GM12878 (cell line): ENCODE results near the gene ADAMTS6. TPM values are rescaled to one million over a fixed set of nuclear protein-coding genes. Genes with fewer than 3 reads are reported as not detected.
A peak's percentile ranks its signal among the peaks of the same experiment; 100 is the strongest.

Source experiments
- ATAC-seq: fragments of 200-7000 bp; cut with Tn5 transposase; 3 replicates; pipeline ENCODE4 v1.9.1; 2020; ENCODE audit warnings: mild to moderate bottlenecking, moderate library complexity
- BruUV-seq: library from RNA; stranded (reverse); fragments of 400-500 nt; replicated peaks from 2 replicates; lab custom pipeline; 2021; lab: Mats Ljungman, UMichigan
- CTCF ChIA-PET: fragments of 300-600 bp; sonication (Branson Sonifier 250); formaldehyde crosslinking; extraction: SDS; loops from one replicate; lab custom pipeline; 2021; ENCODE audit warnings: inconsistent platforms; lab: Yijun Ruan, JAX
- POLR2A ChIA-PET: fragments of 350-600 bp; formaldehyde crosslinking; extraction: SDS; loops from one replicate; lab custom pipeline; 2021; ENCODE audit warnings: inconsistent platforms; lab: Charles Lee
- RAD21 ChIA-PET: fragments of 300-600 bp; sonication (Branson Sonifier 250); formaldehyde crosslinking; loops from one replicate; lab custom pipeline; 2023; ENCODE audit warnings: antibody characterized with exemption; ENCODE audit not compliant: unreplicated experiment; lab: Charles Lee
- SMC1A ChIA-PET: fragments of 300-600 bp; sonication (Branson Sonifier 250); formaldehyde crosslinking; loops from one replicate; lab custom pipeline; 2023; ENCODE audit not compliant: unreplicated experiment, uncharacterized antibody; lab: Charles Lee
- DNase-seq: peaks from one replicate; pipeline ENCODE4 v3.0.0-alpha.2; 2011; ENCODE audit warnings: low read depth, low spot score
- FAIRE-seq: peaks from 3 replicates; lab custom pipeline; 2011; peaks lifted over from hg19 to GRCh38; lab: Jason Lieb, UNC
- H2AFZ ChIP-seq: 2 replicates; pipeline ENCODE4 v1.6.0; 2011; ENCODE audit warnings: low read depth, low read length, control low read depth; ENCODE audit not compliant: control insufficient read depth
- H3K27ac ChIP-seq: 2 replicates; pipeline ENCODE4 v1.5.1; 2011; ENCODE audit warnings: control low read depth; ENCODE audit not compliant: control insufficient read depth, insufficient read depth
- H3K27me3 ChIP-seq, 2 experiments: replicated peaks in 1 of 2; 2 replicates each; pipeline versions ENCODE4 v1.6.0 to v1.6.1; 2011; ENCODE audit warnings: low read length in 1 of 2; ENCODE audit not compliant: control insufficient read depth in 2 of 2, insufficient read depth in 2 of 2
- H3K36me3 ChIP-seq, 2 experiments: 2 replicates each; pipeline ENCODE4 v1.5.1; 2011; ENCODE audit warnings: low read length in 1 of 2; ENCODE audit not compliant: control insufficient read depth in 2 of 2, insufficient read depth in 2 of 2
- H3K4me1 ChIP-seq: 2 replicates; pipeline ENCODE4 v1.6.1; 2011; ENCODE audit warnings: mild to moderate bottlenecking, low read length, moderate library complexity, mixed read lengths; ENCODE audit not compliant: control insufficient read depth, insufficient read depth
- H3K4me2 ChIP-seq: 2 replicates; pipeline ENCODE4 v1.6.0; 2011; ENCODE audit warnings: control low read depth; ENCODE audit not compliant: control insufficient read depth, insufficient read depth
- H3K4me3 ChIP-seq: fragments of 200-600 bp; sonication (generic); 2 replicates; pipeline ENCODE4 v1.5.1; 2016
- H3K79me2 ChIP-seq: 2 replicates; pipeline ENCODE4 v1.6.0; 2011; ENCODE audit warnings: low read length; ENCODE audit not compliant: control insufficient read depth, insufficient read depth
- H3K9ac ChIP-seq: 2 replicates; pipeline ENCODE4 v1.8.0; 2011; ENCODE audit warnings: low read length, control low read depth, mixed read lengths; ENCODE audit not compliant: control insufficient read depth, insufficient read depth
- H3K9me3 ChIP-seq: replicated peaks from 3 replicates; pipeline ENCODE4 v1.5.1; 2011; ENCODE audit warnings: mild to moderate bottlenecking, low read length; ENCODE audit not compliant: control insufficient read depth, insufficient read depth
- H4K20me1 ChIP-seq: 2 replicates; pipeline ENCODE4 v1.6.0; 2011; ENCODE audit not compliant: control insufficient read depth, insufficient read depth
- ATF7 ChIP-seq: fragments of 450-650 bp; IDR thresholded peaks from 2 replicates; pipeline ENCODE4 v1.6.1; 2016; ENCODE audit warnings: low read depth, mild to moderate bottlenecking
- DPF2 ChIP-seq: fragments of 450-650 bp; IDR thresholded peaks from 2 replicates; pipeline ENCODE4 v1.6.1; 2017; ENCODE audit warnings: mild to moderate bottlenecking
- EP300 ChIP-seq, 2 experiments: fragments of 150-350 bp in 1 of 2; IDR thresholded peaks; 2 replicates each; pipeline ENCODE4 v1.6.1; 2011 to 2012; ENCODE audit warnings: low read depth in 2 of 2, low read length in 2 of 2, borderline replicate concordance in 1 of 2, improper control_type of control experiment in 1 of 2, inconsistent platforms in 1 of 2; ENCODE audit not compliant: control insufficient read depth in 1 of 2
- IKZF2 ChIP-seq, 2 experiments: fragments of 450-650 bp; IDR thresholded peaks; 2 replicates each; pipeline ENCODE4 v1.6.1; 2017; ENCODE audit warnings: mild to moderate bottlenecking in 2 of 2, moderate library complexity in 2 of 2
- MTA2 ChIP-seq: fragments of 450-650 bp; IDR thresholded peaks from 2 replicates; pipeline ENCODE4 v1.6.1; 2016; ENCODE audit warnings: low read depth, mild to moderate bottlenecking, moderate library complexity
- NBN ChIP-seq: fragments of 450-650 bp; IDR thresholded peaks from 2 replicates; pipeline ENCODE4 v1.6.1; 2016
- PAX8 ChIP-seq: fragments of 450-650 bp; IDR thresholded peaks from 2 replicates; pipeline ENCODE4 v1.6.1; 2017; ENCODE audit warnings: mild to moderate bottlenecking, moderate library complexity
- SMARCA5 ChIP-seq: fragments of 450-650 bp; IDR thresholded peaks from 2 replicates; pipeline ENCODE4 v1.6.1; 2017; ENCODE audit warnings: mild to moderate bottlenecking
- WGBS: methylation state at CpG from one replicate; pipeline ENCODE4 v1.1.6; 2016; ENCODE audit warnings: low lambda C conversion rate; ENCODE audit not compliant: insufficient replicate concordance, insufficient coverage; ENCODE audit errors: missing lambda C conversion rate; 5-methylcytosine and 5-hydroxymethylcytosine counted together
- in situ Hi-C: fragments of 300-500 bp; cut with MboI; formaldehyde crosslinking; loops from 9 replicates; pipeline ENCODE4 v1.14.3; 2018; ENCODE audit warnings: mixed read lengths
- intact Hi-C: fragments of 100-400 bp; cut with micrococcal nuclease; formaldehyde crosslinking; loops from one replicate; pipeline ENCODE4 v1.14.2; 2022; ENCODE audit not compliant: unreplicated experiment
- polyA plus RNA-seq, 11 experiments: library from polyadenylated mRNA; depleted of rRNA in 4 of 11; unstranded in 6 of 11; stranded (reverse) in 5 of 11; fragments of >200 nt; fragmentation: Nextera tagmentation in 4 of 11; fragmentation: Illumina TruSeq in 1 of 11; extraction: Ambion mirVana in 4 of 11; extraction: Trizol in 1 of 11; gene quantifications; 1 replicate in 1 of 11; 2 replicates in 10 of 11; pipeline versions ENCODE4 v1.2.1 to v1.2.3, GENCODE V29; 2011 to 2016; ENCODE audit warnings: inconsistent platforms in 2 of 11, missing spikeins in 2 of 11, low read depth in 1 of 11
- total RNA-seq, 4 experiments: library from RNA; depleted of rRNA in 3 of 4; stranded (reverse); fragments of >200 nt in 3 of 4; fragmentation: Illumina TruSeq in 1 of 4; extraction: Trizol in 1 of 4; gene quantifications; 2 replicates each; pipeline versions ENCODE4 v1.2.1 to v1.2.3, GENCODE V29; 2013 to 2021
- TF ChIP-seq, protein P1 (sequence below): fragments of 450-650 bp; IDR thresholded peaks from 2 replicates; pipeline ENCODE4 v1.6.1; 2016; ENCODE audit warnings: mild to moderate bottlenecking
- TF ChIP-seq, protein P2 (sequence below): fragments of 450-650 bp; IDR thresholded peaks from 2 replicates; pipeline ENCODE4 v1.6.1; 2017; ENCODE audit warnings: low read depth, mild to moderate bottlenecking, moderate library complexity

The ADAMTS6 gene
- total and polyA plus RNA-seq, 10 of the 15 experiments (the other 5 are each of a cell fraction or from before 2014, with no cell fraction given): 1.1 to 12.3 (median 6.5) TPM

DNA sequence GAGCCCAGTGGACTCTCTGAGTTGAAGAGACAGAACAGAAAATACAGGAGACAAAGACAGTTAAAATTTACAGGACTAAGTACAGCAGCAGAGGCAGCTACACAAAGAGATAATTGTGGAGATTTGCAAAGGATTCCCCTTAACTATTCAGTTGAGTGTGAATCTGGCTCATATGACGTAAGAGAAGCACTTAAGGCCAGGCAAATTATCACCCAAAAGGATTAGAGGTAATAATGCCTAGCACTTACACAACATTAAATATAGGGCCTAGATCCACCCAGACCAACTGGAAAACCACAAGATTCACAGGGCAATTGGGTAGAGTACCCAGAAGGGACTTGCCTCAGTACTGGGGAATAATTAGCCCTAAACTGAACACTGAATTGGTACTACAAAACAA is 41.3 kb downstream of the ADAMTS6 start:
- no peak overlapping the region for H3K27ac ChIP-seq
- TF ChIP-seq PAX8 (no peak), IKZF2 (IDR thresholded peaks at IDR 0.05) (peak in 1 of 2 experiments; percentile 30; a peak in 1 of 4 replicates), ATF7 (peak; percentile 65), MTA2 (peak; percentile 91), DPF2 (no peak), NBN (peak; percentile 38; the same call in 1 of the 2 replicates), EP300 (IDR thresholded peaks at IDR 0.05; ENCODE audit: borderline replicate concordance in 1 of 2, control insufficient read depth in 1 of 2, low read depth in 2 of 2, low read length in 2 of 2) (peak in 1 of 2 experiments; percentile 30; a peak in 1 of 4 replicates), SMARCA5 (no peak)
- TF ChIP-seq, protein P1, sequence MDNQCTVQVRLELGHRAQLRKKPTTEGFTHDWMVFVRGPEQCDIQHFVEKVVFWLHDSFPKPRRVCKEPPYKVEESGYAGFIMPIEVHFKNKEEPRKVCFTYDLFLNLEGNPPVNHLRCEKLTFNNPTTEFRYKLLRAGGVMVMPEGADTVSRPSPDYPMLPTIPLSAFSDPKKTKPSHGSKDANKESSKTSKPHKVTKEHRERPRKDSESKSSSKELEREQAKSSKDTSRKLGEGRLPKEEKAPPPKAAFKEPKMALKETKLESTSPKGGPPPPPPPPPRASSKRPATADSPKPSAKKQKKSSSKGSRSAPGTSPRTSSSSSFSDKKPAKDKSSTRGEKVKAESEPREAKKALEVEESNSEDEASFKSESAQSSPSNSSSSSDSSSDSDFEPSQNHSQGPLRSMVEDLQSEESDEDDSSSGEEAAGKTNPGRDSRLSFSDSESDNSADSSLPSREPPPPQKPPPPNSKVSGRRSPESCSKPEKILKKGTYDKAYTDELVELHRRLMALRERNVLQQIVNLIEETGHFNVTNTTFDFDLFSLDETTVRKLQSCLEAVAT: 0 out of 2 replicates have a peak, but pooled peaks have one; percentile 18
- TF ChIP-seq, protein P2, sequence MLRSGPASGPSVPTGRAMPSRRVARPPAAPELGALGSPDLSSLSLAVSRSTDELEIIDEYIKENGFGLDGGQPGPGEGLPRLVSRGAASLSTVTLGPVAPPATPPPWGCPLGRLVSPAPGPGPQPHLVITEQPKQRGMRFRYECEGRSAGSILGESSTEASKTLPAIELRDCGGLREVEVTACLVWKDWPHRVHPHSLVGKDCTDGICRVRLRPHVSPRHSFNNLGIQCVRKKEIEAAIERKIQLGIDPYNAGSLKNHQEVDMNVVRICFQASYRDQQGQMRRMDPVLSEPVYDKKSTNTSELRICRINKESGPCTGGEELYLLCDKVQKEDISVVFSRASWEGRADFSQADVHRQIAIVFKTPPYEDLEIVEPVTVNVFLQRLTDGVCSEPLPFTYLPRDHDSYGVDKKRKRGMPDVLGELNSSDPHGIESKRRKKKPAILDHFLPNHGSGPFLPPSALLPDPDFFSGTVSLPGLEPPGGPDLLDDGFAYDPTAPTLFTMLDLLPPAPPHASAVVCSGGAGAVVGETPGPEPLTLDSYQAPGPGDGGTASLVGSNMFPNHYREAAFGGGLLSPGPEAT: peak; percentile 22; the same call in 1 of the 2 replicates
- TF ChIP-seq, all 136 proteins: peak for 7
- intact Hi-C loops (loop anchor here (2.0 kb wide), 1 partner anchor 14 kb away; no protein-coding TSS in a partner anchor), in situ Hi-C loops (no loop called here)
- ChIA-PET CTCF (interaction anchor here (0.6 kb wide), 1 partner anchor 17 kb away, joined by 3 read pairs; no protein-coding TSS in a partner anchor), RAD21 (no interaction called here), SMC1A (no interaction called here), POLR2A (no interaction called here)
- BruUV-seq: no TSS peak
- peak; percentile 77 for ATAC-seq
- Histone ChIP-seq H3K9ac (no peak overlapping the region), H3K79me2 (no peaks in the 10 kb centered on the region), H3K4me1 (no peaks in the 10 kb centered on the region), H2AFZ (no peak overlapping the region), H4K20me1 (no peaks in the 10 kb centered on the region), H3K36me3 (no peaks in the 10 kb centered on the region), H3K27me3 (no peaks in the 10 kb centered on the region), H3K9me3 (no peaks in the 10 kb centered on the region), H3K4me3 (no peak overlapping the region), H3K4me2 (no peak overlapping the region)
- FAIRE-seq: no peak
- no peak for DNase-seq
- 100% methylated on average over 1 of the region's 1 CpG for WGBS
